ENCODE measurements around the gene PCDH9.
A peak's percentile ranks its signal among the peaks of the same experiment; 100 is the strongest.

Gene PCDH9

DNA sequence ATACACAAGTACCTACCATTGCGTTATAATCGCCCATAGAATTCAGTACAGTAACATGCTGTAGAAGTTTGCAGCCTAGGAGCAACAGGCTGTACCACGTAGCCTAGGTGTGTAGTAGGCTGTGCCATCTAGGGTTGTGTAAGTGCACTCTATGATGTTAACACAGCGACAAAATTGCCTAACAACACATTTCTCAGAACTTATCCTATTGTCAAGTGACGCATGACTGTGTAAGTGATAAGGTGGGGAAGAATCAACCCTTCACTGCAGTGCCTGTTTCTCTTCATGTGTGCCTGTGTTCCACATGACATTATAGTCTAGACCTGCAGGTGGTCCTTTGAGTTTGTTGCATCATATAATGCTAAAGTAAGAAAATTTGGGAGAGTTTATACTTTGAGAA is 94.0 kb downstream of the PCDH9 start:
- ATAC-seq: no peak
- peaks cover 2% of the 10 kb centered on the region for H3K4me1 Mint-ChIP-seq
- no peaks in the 10 kb centered on the region for H3K36me3 Mint-ChIP-seq (ENCODE audit: low read depth)
- no peaks in the 10 kb centered on the region for H3K9me3 Mint-ChIP-seq
- H3K27ac Mint-ChIP-seq: no peak overlapping the region
- no peak overlapping the region for H3K4me3 Mint-ChIP-seq
- no peaks in the 10 kb centered on the region for H3K27me3 Mint-ChIP-seq
- no peak for DNase-seq

GRCh38 chr13:67135356-67135755 is 94.8 kb downstream of the PCDH9 start:
- Mint-ChIP-seq H3K4me1 (peaks cover 2% of the 10 kb centered on the region), H3K4me3 (no peak overlapping the region), H3K9me3 (no peaks in the 10 kb centered on the region), H3K27me3 (no peaks in the 10 kb centered on the region), H3K27ac (no peak overlapping the region), H3K36me3 (ENCODE audit: low read depth) (no peaks in the 10 kb centered on the region)
- ATAC-seq: no peak
- no peak for DNase-seq

DNA sequence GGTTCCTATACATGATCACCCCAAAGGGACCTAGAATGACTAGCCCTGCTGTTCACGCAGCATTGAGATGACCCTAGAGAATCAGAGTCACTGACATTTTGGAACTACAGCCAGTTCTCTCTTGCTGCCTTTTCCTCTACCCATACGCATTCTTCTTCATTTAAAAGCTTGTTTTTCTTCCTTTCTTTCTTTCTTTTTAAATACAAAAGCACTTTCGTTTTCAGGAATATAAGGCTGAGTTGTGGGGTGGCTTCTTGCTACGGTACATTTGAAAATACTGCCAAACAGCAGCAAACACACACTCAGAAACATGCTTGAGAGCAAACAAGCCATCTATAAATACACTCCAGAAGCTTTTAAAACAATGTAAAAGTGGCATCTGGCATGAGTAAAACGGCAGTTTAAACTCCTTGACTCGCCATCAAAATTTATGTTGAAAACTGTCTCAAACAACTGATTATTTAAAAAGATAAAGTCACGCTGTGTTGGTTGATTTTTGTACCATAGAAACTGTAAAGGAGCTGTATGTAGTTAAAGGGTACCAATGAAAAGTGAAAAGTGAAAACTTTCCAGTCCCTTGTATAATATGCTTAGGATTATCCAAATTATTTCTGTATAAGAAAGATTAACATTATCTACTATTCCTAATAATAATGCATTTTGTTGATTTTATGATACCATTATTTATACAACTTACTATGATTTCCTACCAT is 95.6 kb downstream of the PCDH9 start:
- H3K4me3 Mint-ChIP-seq: peak overlapping the region; percentile 56
- H3K27me3 Mint-ChIP-seq: no peaks in the 10 kb centered on the region
- H3K9me3 Mint-ChIP-seq: no peaks in the 10 kb centered on the region
- no peak overlapping the region for H3K27ac Mint-ChIP-seq
- no peaks in the 10 kb centered on the region for H3K36me3 Mint-ChIP-seq (ENCODE audit: low read depth)
- H3K4me1 Mint-ChIP-seq: peaks cover 2% of the 10 kb centered on the region
- ATAC-seq: no peak
- DNase-seq: no peak

GRCh38 chr13:67133476-67133875 is 96.7 kb downstream of the PCDH9 start:
- Mint-ChIP-seq H3K27me3 (no peaks in the 10 kb centered on the region), H3K27ac (no peak overlapping the region), H3K4me3 (no peak overlapping the region), H3K9me3 (no peaks in the 10 kb centered on the region), H3K36me3 (ENCODE audit: low read depth) (no peaks in the 10 kb centered on the region), H3K4me1 (peaks cover 2% of the 10 kb centered on the region)
- DNase-seq (no peak), ATAC-seq (no peak)

DNA sequence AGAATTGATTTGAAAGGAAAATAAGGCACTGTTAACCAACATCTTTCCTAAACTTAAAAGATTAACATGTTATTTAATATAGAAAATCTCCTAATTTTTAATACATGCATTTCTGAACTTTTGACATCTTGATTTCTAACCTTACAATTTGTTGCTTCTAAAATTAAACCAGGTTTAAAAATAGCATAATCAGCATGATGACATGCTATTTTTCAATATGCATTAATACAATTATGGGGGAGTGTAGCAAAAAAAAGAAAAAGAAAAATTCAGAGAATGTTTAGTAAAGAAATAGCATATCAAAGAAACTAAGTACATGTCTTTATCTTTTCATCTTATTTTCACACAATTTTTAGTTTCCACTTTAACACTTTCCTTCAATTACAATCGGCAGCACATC is 98.7 kb downstream of the PCDH9 start:
- DNase-seq (no peak), ATAC-seq (no peak)
- Mint-ChIP-seq H3K27ac (no peak overlapping the region), H3K36me3 (ENCODE audit: low read depth) (no peaks in the 10 kb centered on the region), H3K4me1 (peaks cover 2% of the 10 kb centered on the region), H3K27me3 (no peaks in the 10 kb centered on the region), H3K9me3 (no peaks in the 10 kb centered on the region), H3K4me3 (no peak overlapping the region)

DNA sequence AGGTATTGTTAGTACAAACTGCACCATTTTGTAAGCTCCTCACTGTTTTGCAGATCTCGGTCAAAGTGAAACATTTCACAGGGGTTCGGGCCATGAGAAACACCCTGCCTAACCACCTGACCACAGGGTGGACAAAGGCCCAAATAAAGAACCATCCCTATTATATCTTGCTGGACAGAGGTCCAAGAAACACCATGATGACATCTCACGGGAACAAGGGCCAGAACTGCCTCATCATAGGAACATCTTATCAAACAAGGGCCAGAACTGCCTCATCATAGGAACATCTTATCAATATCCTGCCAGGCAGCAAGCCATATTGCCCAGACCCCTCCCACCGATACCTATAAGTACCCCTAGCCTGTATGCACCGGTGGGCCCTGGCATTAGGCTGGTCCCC is 99.7 kb downstream of the PCDH9 start:
- H3K4me1 Mint-ChIP-seq: peaks cover 2% of the 10 kb centered on the region
- no peaks in the 10 kb centered on the region for H3K36me3 Mint-ChIP-seq (ENCODE audit: low read depth)
- no peak overlapping the region for H3K27ac Mint-ChIP-seq
- no peak for ATAC-seq
- H3K4me3 Mint-ChIP-seq: no peak overlapping the region
- H3K9me3 Mint-ChIP-seq: no peaks in the 10 kb centered on the region
- DNase-seq: no peak
- H3K27me3 Mint-ChIP-seq: no peaks in the 10 kb centered on the region

DNA sequence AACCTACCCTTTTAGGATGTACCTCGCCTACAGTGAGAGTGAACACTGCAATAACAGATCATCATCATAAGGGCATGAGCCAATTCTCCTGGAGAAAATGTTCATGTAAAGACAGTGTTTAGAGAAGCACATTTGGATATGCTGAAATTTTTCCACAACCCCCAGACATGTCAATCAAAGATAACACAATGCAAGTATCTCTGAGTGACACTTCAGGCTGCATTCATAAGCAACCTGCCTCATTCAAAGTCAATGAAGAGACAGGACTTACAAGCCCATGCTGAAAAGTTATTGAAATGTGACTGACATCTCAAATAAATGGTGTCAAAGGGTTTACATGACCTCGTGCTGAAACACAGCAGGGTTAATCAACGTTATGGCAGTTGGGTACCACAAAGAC is 102.0 kb downstream of the PCDH9 start:
- Mint-ChIP-seq H3K27me3 (no peaks in the 10 kb centered on the region), H3K4me1 (no peaks in the 10 kb centered on the region), H3K36me3 (ENCODE audit: low read depth) (no peaks in the 10 kb centered on the region), H3K9me3 (no peaks in the 10 kb centered on the region), H3K4me3 (no peak overlapping the region), H3K27ac (no peak overlapping the region)
- DNase-seq: no peak
- ATAC-seq: no peak

- no peaks in the 10 kb centered on the region for H3K4me1 Mint-ChIP-seq
- no peaks in the 10 kb centered on the region for H3K36me3 Mint-ChIP-seq (ENCODE audit: low read depth)
- H3K4me3 Mint-ChIP-seq: no peak overlapping the region
- no peaks in the 10 kb centered on the region for H3K27me3 Mint-ChIP-seq
- H3K27ac Mint-ChIP-seq: no peak overlapping the region
- H3K9me3 Mint-ChIP-seq: no peaks in the 10 kb centered on the region
- ATAC-seq: no peak
- no peak for DNase-seq
These were observed 104.5 kb downstream of the PCDH9 start for GRCh38 chr13:67125681-67126080.

- H3K36me3 Mint-ChIP-seq (ENCODE audit: low read depth): no peaks in the 10 kb centered on the region
- no peaks in the 10 kb centered on the region for H3K27me3 Mint-ChIP-seq
- H3K9me3 Mint-ChIP-seq: no peaks in the 10 kb centered on the region
- H3K27ac Mint-ChIP-seq: no peak overlapping the region
- no peak overlapping the region for H3K4me3 Mint-ChIP-seq
- H3K4me1 Mint-ChIP-seq: no peaks in the 10 kb centered on the region
- ATAC-seq (no peak), DNase-seq (no peak)
These were observed 107.0 kb downstream of the PCDH9 start for GRCh38 chr13:67123165-67123564.

- Mint-ChIP-seq H3K9me3 (no peaks in the 10 kb centered on the region), H3K36me3 (ENCODE audit: low read depth) (no peaks in the 10 kb centered on the region), H3K27me3 (no peaks in the 10 kb centered on the region), H3K4me3 (no peak overlapping the region), H3K27ac (no peak overlapping the region), H3K4me1 (no peaks in the 10 kb centered on the region)
- DNase-seq: no peak
- ATAC-seq: no peak
These were observed 107.9 kb downstream of the PCDH9 start for GRCh38 chr13:67122251-67122650.

DNA sequence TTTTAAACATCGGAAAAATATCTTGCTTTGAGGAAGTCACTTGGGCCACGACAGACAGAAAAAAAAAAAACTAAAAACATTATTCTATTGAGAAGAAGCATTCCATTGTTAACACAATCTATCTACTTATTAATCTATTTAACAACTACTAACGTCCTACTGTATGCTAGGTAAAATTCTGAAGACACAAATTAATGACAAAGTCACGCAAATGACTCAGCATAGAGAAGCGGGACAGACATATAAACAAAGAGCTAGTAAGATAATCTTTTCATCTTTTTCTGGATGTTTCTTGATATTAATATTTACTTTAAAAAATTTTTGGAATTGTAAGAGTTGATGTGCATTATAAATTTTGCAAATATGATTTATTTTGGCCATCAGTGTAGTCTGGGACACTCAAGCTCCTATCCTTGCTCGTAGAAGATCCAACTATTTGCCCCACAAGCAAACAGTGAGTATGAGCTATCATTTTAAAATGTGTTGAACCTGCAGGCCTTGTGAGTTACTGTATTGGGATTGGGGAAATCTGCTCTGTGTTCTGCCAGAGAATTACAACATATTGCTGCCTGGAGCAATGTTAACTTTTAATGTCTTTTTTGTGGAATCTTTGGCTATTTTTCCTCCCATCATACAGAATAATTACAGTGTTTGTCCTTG is 109.1 kb downstream of the PCDH9 start:
- no peak for DNase-seq
- ATAC-seq: no peak
- no peaks in the 10 kb centered on the region for H3K36me3 Mint-ChIP-seq (ENCODE audit: low read depth)
- H3K27ac Mint-ChIP-seq: no peak overlapping the region
- H3K4me1 Mint-ChIP-seq: no peaks in the 10 kb centered on the region
- no peaks in the 10 kb centered on the region for H3K27me3 Mint-ChIP-seq
- H3K4me3 Mint-ChIP-seq: no peak overlapping the region
- no peaks in the 10 kb centered on the region for H3K9me3 Mint-ChIP-seq

DNA sequence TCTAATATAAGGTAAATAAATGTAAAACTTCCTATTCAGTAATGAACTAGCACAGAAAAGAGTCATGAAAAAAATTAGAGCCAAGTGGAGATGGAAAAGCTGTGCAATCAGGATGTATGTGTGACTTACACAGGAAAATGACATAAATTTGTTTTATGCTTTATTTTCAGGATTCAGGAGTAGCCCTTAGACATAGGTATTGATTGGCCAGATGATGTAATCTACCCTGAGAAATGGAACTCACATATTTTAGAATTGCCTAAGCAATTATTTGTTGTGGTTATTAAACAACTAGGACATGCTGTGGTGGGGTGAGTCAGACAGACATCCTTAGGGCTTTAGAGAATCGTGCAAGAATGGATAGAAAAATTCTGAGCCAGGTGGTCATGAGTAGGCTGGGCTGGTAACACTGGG is 110.6 kb downstream of the PCDH9 start:
- DNase-seq: no peak
- ATAC-seq: no peak
- H3K27me3 Mint-ChIP-seq: no peaks in the 10 kb centered on the region
- H3K27ac Mint-ChIP-seq: no peak overlapping the region
- no peaks in the 10 kb centered on the region for H3K4me1 Mint-ChIP-seq
- H3K36me3 Mint-ChIP-seq (ENCODE audit: low read depth): no peaks in the 10 kb centered on the region
- H3K4me3 Mint-ChIP-seq: no peak overlapping the region
- no peaks in the 10 kb centered on the region for H3K9me3 Mint-ChIP-seq

- Mint-ChIP-seq H3K4me3 (no peak overlapping the region), H3K9me3 (no peaks in the 10 kb centered on the region), H3K36me3 (ENCODE audit: low read depth) (no peaks in the 10 kb centered on the region), H3K27me3 (no peaks in the 10 kb centered on the region), H3K27ac (no peak overlapping the region), H3K4me1 (no peaks in the 10 kb centered on the region)
- no peak for DNase-seq
- no peak for ATAC-seq
These were observed 111.9 kb downstream of the PCDH9 start for GRCh38 chr13:67118277-67118676.

- no peak for ATAC-seq
- no peaks in the 10 kb centered on the region for H3K4me1 Mint-ChIP-seq
- H3K27ac Mint-ChIP-seq: no peak overlapping the region
- no peaks in the 10 kb centered on the region for H3K27me3 Mint-ChIP-seq
- no peaks in the 10 kb centered on the region for H3K9me3 Mint-ChIP-seq
- no peak overlapping the region for H3K4me3 Mint-ChIP-seq
- no peaks in the 10 kb centered on the region for H3K36me3 Mint-ChIP-seq (ENCODE audit: low read depth)
- no peak for DNase-seq
These were observed 113.1 kb downstream of the PCDH9 start for GRCh38 chr13:67117010-67117550.

GRCh38 chr13:67107979-67108378 is 122.2 kb downstream of the PCDH9 start:
- Mint-ChIP-seq H3K4me1 (peaks cover 2% of the 10 kb centered on the region), H3K27me3 (no peaks in the 10 kb centered on the region), H3K27ac (no peak overlapping the region), H3K4me3 (no peak overlapping the region), H3K36me3 (ENCODE audit: low read depth) (no peaks in the 10 kb centered on the region), H3K9me3 (no peaks in the 10 kb centered on the region)
- ATAC-seq: no peak
- DNase-seq: no peak

All from activated naive CD8-positive, alpha-beta T cell treated with anti-CD3 and anti-CD28 coated beads, Interleukin-2, amount 50 U/mL, for 24 hours (primary cell).